Measurements from ENCODE around the gene CAMK2A.

DNA sequence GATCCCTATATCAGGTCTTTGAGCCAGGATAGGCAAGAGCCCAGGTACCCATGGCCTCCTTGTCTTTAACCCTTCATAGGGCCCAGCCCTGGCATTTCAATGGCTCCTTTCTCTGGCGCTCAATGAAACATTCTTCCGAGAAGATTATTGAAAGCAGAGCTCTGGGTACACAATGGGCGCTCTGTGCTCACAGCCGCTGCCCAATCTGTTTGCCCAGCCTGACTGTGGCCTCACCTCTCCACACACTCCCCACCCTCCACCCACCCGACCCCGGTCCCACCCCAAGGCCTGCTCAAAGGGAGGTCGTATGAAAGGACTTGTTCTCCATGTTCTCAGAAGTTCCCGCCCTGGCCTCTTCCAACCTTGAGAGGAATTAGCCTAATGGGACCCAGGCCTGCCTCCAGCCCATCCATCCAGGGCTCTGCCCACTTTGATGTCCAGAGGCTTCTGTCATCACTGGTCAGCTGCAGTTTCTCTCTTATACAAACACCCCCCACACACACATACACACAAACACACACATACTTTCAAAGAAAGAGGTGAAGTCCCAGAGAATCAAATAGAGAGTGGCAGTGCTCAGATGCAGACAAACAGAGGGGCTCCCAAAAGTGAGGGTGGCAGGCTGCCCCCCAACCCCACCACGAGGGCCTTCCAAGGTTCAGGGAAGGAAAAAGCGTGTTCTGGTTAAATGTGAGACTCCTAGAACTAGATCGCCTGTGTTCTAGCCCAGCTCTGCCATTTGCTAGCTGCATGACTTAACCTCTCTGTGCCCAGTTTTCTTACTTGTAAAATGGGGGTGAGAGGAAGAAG, 18.2 kb upstream of the CAMK2A start:
- TF ChIP-seq, protein P1, sequence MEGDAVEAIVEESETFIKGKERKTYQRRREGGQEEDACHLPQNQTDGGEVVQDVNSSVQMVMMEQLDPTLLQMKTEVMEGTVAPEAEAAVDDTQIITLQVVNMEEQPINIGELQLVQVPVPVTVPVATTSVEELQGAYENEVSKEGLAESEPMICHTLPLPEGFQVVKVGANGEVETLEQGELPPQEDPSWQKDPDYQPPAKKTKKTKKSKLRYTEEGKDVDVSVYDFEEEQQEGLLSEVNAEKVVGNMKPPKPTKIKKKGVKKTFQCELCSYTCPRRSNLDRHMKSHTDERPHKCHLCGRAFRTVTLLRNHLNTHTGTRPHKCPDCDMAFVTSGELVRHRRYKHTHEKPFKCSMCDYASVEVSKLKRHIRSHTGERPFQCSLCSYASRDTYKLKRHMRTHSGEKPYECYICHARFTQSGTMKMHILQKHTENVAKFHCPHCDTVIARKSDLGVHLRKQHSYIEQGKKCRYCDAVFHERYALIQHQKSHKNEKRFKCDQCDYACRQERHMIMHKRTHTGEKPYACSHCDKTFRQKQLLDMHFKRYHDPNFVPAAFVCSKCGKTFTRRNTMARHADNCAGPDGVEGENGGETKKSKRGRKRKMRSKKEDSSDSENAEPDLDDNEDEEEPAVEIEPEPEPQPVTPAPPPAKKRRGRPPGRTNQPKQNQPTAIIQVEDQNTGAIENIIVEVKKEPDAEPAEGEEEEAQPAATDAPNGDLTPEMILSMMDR (optimal IDR thresholded peaks at IDR 0.05 in 1 of 3, IDR thresholded peaks at IDR 0.05 in 1 of 3, conservative IDR thresholded peaks at IDR 0.05 in 1 of 3; ENCODE audit: extremely low read depth in 1 of 3, insufficient read depth in 2 of 3, low read length in 3 of 3): no peak
- no peak for TF ChIP-seq EZH2 (IDR thresholded peaks at IDR 0.05; ENCODE audit: low read length)
